Panc1 (cell line): Measurements from ENCODE around the gene DHRS3. TPM values are rescaled to one million over a fixed set of nuclear protein-coding genes. Genes with fewer than 3 reads are reported as not detected.

Experiments used
- ATAC-seq: fragments of 200-7000 bp; cut with Tn5 transposase; 2 replicates; pipeline ENCODE4 v1.9.1; 2020; ENCODE audit warnings: mild to moderate bottlenecking, moderate library complexity
- BruUV-seq: library from RNA; stranded (reverse); fragments of 400-500 nt; replicated peaks from 2 replicates; lab custom pipeline; 2021; lab: Mats Ljungman, UMichigan
- CTCF ChIA-PET: fragments of 300-600 bp; sonication (Branson Sonifier 250); formaldehyde crosslinking; loops from one replicate; lab custom pipeline; 2022; ENCODE audit warnings: antibody characterized with exemption; lab: Charles Lee
- POLR2A ChIA-PET: fragments of 300-600 bp; sonication (Branson Sonifier 250); formaldehyde crosslinking; loops from one replicate; lab custom pipeline; 2022; ENCODE audit warnings: antibody characterized with exemption; lab: Charles Lee
- DNase-seq: peaks from one replicate; pipeline ENCODE4 v3.0.0-alpha.2; 2010; ENCODE audit warnings: low read depth, low spot score
- H3K27ac ChIP-seq: 2 replicates; pipeline ENCODE4 v1.5.1; 2011; ENCODE audit warnings: mild to moderate bottlenecking, low read length, inconsistent platforms
- H3K27me3 ChIP-seq: fragments of 200-500 bp; sonication (Bioruptor generic); 2 replicates; pipeline ENCODE4 v1.6.0; 2014; ENCODE audit warnings: low read length, inconsistent platforms; ENCODE audit not compliant: control insufficient read depth, insufficient read depth
- H3K36me3 ChIP-seq: fragments of 200-500 bp; sonication (Bioruptor generic); 2 replicates; pipeline ENCODE4 v1.5.1; 2014; ENCODE audit warnings: inconsistent platforms, mild to moderate bottlenecking, low read length, moderate library complexity; ENCODE audit not compliant: control insufficient read depth, insufficient read depth
- H3K4me1 ChIP-seq: 2 replicates; pipeline ENCODE4 v1.5.1; 2011; ENCODE audit warnings: inconsistent platforms, mild to moderate bottlenecking, low read length, moderate library complexity; ENCODE audit not compliant: control insufficient read depth, insufficient read depth
- H3K4me3 ChIP-seq, 2 experiments: 2 replicates each; pipeline ENCODE4 v1.5.1; 2011 to 2012; ENCODE audit warnings: low read depth in 2 of 2, low read length in 2 of 2, mild to moderate bottlenecking in 2 of 2, inconsistent platforms in 1 of 2, moderate library complexity in 1 of 2
- H3K9me3 ChIP-seq: fragments of 200-500 bp; sonication (Bioruptor generic); 2 replicates; pipeline ENCODE4 v1.5.1; 2014; ENCODE audit warnings: low read depth, mild to moderate bottlenecking, inconsistent platforms, low read length, moderate library complexity; ENCODE audit not compliant: control insufficient read depth, insufficient read depth
- CTCF ChIP-seq: fragments of 450-650 bp; IDR thresholded peaks from 2 replicates; pipeline ENCODE4 v1.5.1; 2017; ENCODE audit warnings: mild to moderate bottlenecking
- POLR2AphosphoS5 ChIP-seq: IDR thresholded peaks from 2 replicates; pipeline ENCODE4 v1.6.1; 2012; ENCODE audit warnings: mild to moderate bottlenecking, low read depth, low read length, moderate library complexity
- REST ChIP-seq, 2 experiments: IDR thresholded peaks; 2 replicates each; pipeline ENCODE4 v1.6.1; 2011 to 2012; ENCODE audit warnings: low read depth in 2 of 2, control low read depth in 1 of 2, low read length in 1 of 2, mild to moderate bottlenecking in 1 of 2, moderate library complexity in 1 of 2; ENCODE audit not compliant: insufficient read depth in 1 of 2
- SIN3A ChIP-seq: IDR thresholded peaks from 2 replicates; pipeline ENCODE4 v1.6.1; 2012; ENCODE audit warnings: low read depth, mild to moderate bottlenecking, low read length, moderate library complexity, borderline replicate concordance; ENCODE audit not compliant: insufficient read depth
- TCF7L2 ChIP-seq: IDR thresholded peaks from 2 replicates; pipeline ENCODE4 v1.6.1; 2011; ENCODE audit warnings: mild to moderate bottlenecking, low read depth, low read length, inconsistent platforms
- in situ Hi-C: cut with HindIII; loops from 2 replicates; pipeline ENCODE4 v1.10.0; 2016; ENCODE audit warnings: low sequenced_read_pairs, low pct_unique_long_range_greater_than_20kb
- intact Hi-C: fragments of 100-400 bp; cut with micrococcal nuclease; formaldehyde crosslinking; loops from one replicate; pipeline ENCODE4 v1.10.0; 2022; ENCODE audit not compliant: unreplicated experiment
- total RNA-seq: library from RNA; stranded (reverse); gene quantifications from one replicate; pipeline ENCODE4 v1.2.1, GENCODE V29; 2021; ENCODE audit not compliant: unreplicated experiment

The DHRS3 gene
- total RNA-seq, 1 experiment from 2014 or later: 113 TPM

- DNase-seq (no peak), ATAC-seq (peak; percentile 31; the same call in 1 of the 2 replicates)
- TF ChIP-seq POLR2AphosphoS5 (no peak), REST (IDR thresholded peaks at IDR 0.05; ENCODE audit: insufficient read depth in 1 of 2, low read depth in 2 of 2, low read length in 1 of 2) (no peak), TCF7L2 (no peak), SIN3A (no peak), CTCF (no peak)
- CTCF ChIA-PET: interaction anchor here (0.6 to 1.6 kb wide), 3 partner anchors 12 to 85 kb away, joined by 3 to 11 read pairs (median 3); no protein-coding TSS in a partner anchor
- no TSS peak for BruUV-seq
- peaks cover 4% of the 10 kb centered on the region; the same call in 1 of the 2 replicates for H3K4me1 ChIP-seq
- no peaks in the 10 kb centered on the region for H3K9me3 ChIP-seq
- no peaks in the 10 kb centered on the region for H3K27me3 ChIP-seq
- H3K36me3 ChIP-seq: no peaks in the 10 kb centered on the region
- POLR2A ChIA-PET: interaction anchor here (0.6 kb wide), 1 partner anchor 190 kb away, joined by 3 read pairs; no protein-coding TSS in a partner anchor
- H3K27ac ChIP-seq: no peak overlapping the region
- H3K4me3 ChIP-seq: no peak overlapping the region
- in situ Hi-C loops (no loop called here), intact Hi-C loops (no loop called here)
These were observed 13.0 kb upstream of the DHRS3 start for GRCh38 chr1:12630946-12631530.

GRCh38 chr1:12629985-12630760, 12.2 kb upstream of the DHRS3 start:
- TF ChIP-seq SIN3A: no peak
- TF ChIP-seq POLR2AphosphoS5: no peak
- no peak for TF ChIP-seq REST (IDR thresholded peaks at IDR 0.05; ENCODE audit: insufficient read depth in 1 of 2, low read depth in 2 of 2, low read length in 1 of 2)
- TF ChIP-seq TCF7L2: no peak
- TF ChIP-seq CTCF: no peak
- no TSS peak for BruUV-seq
- no peak for DNase-seq

More at GRCh38 chr1:12629985-12630760, 12.2 kb upstream of the DHRS3 start:
- no peaks in the 10 kb centered on the region for H3K27me3 ChIP-seq
- in situ Hi-C loops: no loop called here
- ChIA-PET POLR2A (interaction anchor here (0.6 kb wide), 1 partner anchor 24 kb away, joined by 3 read pairs; no protein-coding TSS in a partner anchor), CTCF (interaction anchor here (1.6 kb wide), 1 partner anchor 11 kb away, joined by 3 read pairs; no protein-coding TSS in a partner anchor)
- H3K36me3 ChIP-seq: no peaks in the 10 kb centered on the region
- H3K9me3 ChIP-seq: no peaks in the 10 kb centered on the region
- intact Hi-C loops: no loop called here
- no peak overlapping the region for H3K4me3 ChIP-seq
- ATAC-seq: no peak
- no peak overlapping the region for H3K27ac ChIP-seq
- peaks cover 4% of the 10 kb centered on the region; the same call in 1 of the 2 replicates for H3K4me1 ChIP-seq
